ELF-1 (cell line): ENCODE results near the gene RFLNA.

Experiments used
- DNase-seq: peaks from one replicate; pipeline ENCODE4 v3.0.0-alpha.2; 2016; ENCODE audit warnings: low read depth, low spot score

Gene RFLNA

DNA sequence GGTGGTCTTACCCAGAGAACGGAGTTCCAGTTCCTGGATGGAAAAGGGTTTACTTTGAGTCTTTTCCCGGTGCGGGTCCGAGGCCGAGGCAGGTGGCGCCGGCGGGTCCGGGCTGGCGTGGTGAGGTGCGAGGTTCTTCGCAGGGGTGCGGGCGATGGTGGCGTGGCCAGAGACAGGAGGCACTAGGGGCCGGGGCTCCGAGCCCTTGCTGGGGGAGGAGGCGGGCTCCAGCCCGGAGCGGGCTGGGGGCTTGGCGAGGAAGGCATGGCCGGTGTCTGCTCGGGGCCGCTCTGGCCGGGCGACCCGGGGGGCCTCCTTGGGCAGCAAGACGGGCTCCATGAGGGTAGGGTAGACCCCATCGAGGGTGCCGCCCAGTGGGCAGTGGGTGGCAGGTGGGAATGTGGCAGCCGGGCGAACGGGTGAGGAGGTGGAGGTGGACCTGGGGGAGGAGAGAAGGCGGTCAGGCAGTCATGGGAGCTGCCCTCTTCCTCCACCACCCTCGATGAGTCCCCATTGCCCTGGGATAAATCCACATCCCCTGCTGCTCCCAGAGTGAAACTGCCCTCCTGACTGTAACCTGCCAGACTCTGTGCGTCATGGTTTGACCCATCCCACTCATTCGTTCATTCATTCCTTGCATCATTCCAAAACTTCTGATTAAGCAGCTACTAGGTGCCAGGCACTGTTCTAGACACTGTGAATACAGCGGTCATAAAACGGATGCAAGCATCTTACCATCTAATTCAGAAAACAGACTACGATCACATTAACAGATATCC, 42.0 kb downstream of the RFLNA start:
- no peak for DNase-seq

GRCh38 chr12:124337622-124338021, 42.7 kb downstream of the RFLNA start:
- no peak for DNase-seq

DNA sequence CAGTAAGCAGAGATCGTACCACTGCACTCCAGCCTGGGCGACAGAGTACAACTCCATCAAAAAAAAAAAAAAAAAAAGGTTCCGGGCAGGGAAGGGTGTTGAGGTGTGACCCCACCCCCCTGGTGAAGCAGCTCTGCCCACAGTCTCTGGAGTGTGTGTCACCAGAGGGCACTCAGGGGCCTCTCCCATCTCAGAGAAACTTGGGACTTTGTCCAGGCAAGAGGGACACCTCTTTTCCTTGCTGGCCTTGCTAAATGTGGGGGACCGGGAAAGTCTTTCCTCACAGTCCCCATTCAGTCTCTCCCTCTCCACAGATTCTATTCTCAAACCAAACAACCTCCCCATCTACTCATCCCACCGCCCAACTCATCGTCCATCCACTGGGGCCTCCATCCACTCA, 43.6 kb downstream of the RFLNA start:
- no peak for DNase-seq

DNA sequence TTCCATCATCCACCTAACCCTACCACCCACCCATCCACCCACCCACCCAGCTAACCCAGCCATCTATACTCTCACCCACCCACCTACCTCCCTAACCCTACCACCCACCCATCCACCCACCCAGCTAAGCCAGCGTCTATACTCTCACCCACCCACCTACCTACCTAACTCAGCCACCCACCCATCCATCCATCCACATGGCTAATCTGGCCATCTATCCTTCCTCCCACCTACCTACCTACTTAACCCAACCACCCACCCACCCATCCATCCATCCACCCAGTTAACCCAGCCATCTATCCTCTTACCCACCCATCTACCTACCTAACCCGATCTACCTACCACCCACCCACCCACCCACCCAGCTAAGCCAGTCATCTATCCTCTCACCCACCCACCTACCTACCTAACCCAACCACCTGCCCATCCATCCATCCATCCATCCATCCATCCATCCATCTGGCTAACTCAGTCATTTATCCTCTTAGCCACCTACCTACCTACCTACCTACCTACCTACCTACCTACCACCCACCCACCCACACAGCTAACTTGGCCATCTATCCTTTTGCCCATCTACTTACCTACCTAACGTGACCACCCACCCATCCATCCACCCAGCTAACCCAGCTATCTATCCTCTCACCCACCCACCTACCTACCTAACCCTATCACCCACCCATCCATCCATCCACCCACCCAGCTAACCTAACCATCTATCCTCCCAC, 44.1 kb downstream of the RFLNA start:
- no peak for DNase-seq

GRCh38 chr12:124340080-124340900, 45.4 kb downstream of the RFLNA start:
- no peak for DNase-seq

DNA sequence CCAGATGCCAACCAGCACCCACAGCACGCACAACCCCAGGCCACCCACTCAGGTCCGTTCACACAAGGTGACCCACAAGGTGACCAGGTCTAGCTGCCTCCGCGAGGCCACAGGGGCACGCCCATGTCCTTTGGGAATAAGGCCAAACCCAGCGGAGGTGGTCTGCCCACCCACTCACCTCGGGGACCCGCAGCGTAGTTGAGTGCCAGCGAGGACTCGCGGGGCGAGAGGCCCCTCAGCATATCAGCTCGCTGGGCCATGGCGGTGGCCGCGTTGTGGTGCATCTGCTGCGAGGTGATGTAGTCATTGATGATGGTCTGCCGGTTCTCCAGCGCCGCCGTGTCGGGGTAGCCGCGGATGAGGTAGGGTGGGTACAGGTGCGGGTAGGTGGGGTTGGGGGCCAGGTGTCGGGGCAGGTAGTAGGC, 46.8 kb downstream of the RFLNA start:
- no peak for DNase-seq

DNA sequence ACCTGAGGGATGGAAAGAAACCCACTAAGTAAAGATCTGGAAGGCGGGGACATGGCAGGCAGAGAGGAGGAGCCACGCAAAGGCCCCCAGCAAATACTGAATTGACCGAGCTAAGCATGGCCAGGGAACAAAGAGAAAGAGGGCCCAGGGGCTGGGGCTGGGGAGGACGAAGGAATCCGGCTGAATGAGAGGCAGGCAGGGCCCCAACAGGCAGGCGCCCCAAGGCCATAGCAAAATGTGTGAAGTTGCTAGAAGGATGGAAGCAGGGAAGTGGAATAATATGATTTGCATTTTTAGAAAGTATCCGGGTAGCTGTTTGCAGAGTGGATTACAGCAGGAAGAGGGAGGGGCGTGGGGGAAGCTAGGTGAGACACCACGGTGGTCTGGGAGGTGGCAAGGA, 49.1 kb downstream of the RFLNA start:
- DNase-seq, result peak; percentile 23

- DNase-seq, result no peak
Observed at GRCh38 chr12:124344526-124344925, 49.6 kb downstream of the RFLNA start.

DNA sequence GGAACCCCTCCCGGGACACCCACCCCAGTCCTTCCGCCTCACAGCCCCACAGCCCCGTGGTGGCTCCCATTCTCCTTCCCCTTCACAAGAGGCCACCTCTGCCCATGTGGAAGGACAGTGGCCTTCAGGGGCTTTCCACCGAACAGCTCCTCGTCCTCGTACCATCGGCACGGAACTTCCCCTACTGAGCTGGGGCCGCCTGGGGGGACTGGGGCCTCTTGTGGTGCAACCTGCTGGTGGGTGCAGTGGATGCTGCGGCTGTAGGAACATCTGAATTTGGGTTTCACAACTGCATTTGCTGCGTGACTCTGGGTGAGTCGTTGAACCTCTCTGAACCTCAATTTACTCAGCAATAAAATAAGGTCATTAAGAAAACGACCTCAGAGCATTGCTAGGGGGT, 50.9 kb downstream of the RFLNA start:
- no peak for DNase-seq

GRCh38 chr12:124346425-124347168, 51.7 kb downstream of the RFLNA start:
- no peak for DNase-seq

- DNase-seq, result no peak
Observed at GRCh38 chr12:124347335-124347734, 52.4 kb downstream of the RFLNA start.

DNA sequence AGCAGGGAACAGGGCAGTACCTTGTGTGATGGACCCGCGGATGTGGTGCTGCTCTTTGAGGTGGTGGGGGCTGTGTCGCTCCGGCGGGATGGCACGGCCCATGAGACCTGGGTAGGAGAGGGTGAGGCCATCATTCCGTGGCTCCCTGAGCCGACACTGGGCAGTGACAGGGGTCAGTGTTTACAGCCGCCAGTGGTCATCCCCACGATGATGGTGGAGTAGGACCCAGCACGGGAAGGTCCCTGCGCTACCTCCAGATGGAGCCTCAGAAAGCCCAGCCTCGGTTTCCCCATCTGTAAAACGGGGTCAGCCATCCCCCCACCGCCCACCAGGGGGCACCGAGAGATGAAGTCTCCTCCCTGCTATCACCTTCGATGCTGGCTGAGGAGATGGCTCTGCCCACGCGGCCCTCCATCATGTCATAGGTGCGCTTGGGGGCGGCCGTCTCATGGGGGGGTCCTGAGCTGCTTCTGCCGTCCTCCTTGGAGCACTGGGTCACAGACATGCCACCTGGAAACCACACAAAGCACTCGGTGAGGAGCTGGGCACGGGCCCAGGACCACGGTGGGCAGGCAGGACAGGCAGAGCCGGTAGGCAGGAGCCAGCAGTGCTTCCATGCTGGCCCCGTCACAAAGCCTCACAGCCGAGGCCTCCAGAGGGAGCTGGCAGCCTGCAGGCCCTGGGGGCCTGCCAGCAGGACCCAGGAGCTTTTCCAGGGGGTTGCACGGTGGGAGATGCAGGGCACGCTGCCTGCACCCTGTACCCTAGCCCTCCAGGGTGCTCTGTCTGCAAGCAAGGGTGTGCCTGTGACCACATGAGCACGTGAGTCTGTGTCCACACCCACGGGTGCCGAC, 53.1 kb downstream of the RFLNA start:
- DNase-seq, result no peak

DNA sequence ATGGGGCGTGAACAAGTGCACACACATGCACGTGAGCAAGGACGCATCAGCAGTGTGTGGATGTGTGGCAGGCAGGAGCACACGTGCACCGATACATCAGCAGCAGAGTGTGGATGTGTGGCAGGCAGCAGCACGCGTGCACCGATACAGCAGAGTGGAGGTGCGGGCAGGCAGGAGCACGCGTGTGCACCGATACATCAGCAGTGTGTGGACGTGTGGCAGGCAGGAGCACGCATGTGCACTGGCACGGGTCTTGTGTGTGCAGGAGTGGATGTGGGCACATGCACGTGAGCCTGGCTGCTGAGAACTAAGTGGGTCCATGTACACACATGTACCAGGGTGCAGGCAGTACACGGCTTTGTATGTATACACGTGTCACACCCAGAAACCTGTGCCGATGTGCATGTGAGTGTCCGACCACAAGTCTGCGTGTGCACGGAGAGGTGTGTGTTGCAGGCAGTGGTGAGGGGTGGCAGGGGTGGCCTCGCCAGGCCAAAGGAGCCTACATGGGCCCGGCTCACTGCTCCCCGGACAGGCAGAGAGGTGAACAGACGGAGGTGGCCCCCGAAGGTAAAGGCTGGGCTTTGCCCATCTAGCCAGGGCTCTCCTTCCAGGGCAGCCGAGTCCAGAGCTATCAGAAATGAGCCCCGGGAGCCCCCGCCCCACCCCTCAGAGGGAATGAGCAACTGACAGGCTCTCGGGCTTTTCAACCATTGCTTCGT, 53.9 kb downstream of the RFLNA start:
- no peak for DNase-seq

GRCh38 chr12:124350491-124350890, 55.6 kb downstream of the RFLNA start:
- DNase-seq, result no peak

DNA sequence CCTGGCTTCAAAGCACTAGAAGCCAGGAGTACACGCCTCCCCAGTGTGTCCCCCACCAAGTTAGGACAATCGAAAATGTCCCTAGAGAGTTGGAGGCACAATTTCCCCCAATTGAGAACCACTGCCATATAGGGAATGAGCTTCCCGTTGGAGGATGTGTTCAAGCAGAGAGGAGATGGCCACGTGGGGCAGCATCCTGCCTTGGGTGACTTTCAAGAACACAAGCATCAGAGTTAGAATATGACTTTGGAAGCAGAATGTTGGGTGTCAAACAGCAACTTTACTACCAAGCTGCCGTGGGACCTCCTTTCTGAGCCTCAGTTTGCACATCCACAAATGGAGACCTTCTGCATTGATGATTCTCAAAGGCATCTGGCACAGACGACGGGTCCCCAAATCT, 56.5 kb downstream of the RFLNA start:
- DNase-seq, result no peak

DNA sequence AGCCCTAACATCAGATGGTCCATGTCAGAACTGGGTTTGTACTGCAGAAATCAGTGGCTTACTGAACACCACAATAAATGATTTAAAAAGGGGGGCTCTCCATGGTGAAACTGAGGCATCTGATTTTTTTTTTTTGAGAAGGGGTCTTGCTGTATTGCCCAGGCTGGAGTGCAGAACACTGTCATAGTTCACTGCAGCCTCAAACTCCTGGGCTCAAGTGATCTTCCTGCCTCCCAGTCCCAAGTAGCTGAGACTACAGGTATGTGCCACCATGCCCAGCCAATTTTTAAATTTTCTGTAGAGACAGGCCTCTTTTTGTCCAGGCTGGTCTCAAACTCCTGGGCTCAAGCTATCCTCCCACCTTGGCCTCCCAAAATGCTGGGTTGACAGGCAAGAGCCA, 57.4 kb downstream of the RFLNA start:
- DNase-seq, result no peak

DNA sequence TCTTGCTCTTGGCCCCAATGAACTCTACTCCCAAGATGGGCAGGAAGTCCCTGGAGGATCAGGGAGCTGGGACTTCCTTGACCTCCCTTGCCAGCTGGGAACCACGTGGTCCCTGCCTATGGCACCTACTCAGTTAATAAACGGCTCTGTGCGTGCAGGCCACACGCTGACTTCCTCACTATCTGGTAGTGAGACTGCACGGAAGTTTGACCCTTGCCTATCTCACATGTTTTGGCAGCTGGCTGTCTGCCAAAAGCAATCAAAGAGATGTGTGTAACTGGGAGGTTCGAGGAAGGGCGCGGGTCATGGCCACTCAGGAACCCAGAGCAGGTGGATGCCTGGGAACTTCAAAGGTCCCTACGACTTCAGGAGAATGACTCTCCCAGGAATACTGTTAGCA, 57.9 kb downstream of the RFLNA start:
- DNase-seq, result no peak

GRCh38 chr12:124354400-124354799, 59.5 kb downstream of the RFLNA start:
- DNase-seq, result no peak

DNA sequence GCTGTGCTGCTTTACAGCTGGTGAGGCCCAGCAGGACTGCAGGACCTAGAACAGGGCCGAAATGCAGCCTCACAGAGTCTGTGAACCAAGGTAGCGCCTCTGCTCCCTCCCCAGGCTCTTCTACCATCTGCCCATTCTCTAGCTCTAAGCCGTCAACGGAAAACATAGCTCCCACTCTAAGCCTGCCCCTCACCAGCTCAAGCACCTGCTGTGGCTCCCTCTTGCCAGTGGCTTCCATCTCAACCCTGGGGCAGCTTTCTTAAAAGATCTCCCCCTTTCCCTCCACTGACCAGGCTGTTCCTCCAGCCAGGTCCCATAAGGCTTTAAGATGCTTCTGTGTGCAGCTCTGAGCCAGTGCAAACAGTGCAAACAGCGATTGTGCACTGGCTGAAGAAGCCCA, 61.3 kb downstream of the RFLNA start:
- no peak for DNase-seq

GRCh38 chr12:124357616-124358015, 62.7 kb downstream of the RFLNA start:
- DNase-seq, result no peak
